Mucosa of descending colon (tissue), 3 donors: ENCODE data around the gene CPTP. TPM values are rescaled to one million over a fixed set of nuclear protein-coding genes. Genes with fewer than 3 reads are reported as not detected.
A peak's percentile ranks its signal among the peaks of the same experiment; 100 is the strongest.

ENCODE experiments used
- ATAC-seq: fragments of 200-7000 bp; cut with Tn5 transposase; one replicate; pipeline ENCODE4 v1.9.1; 2020; ENCODE audit warnings: mild to moderate bottlenecking, moderate library complexity
- DNase-seq, 3 donors: peaks; one replicate each; pipeline ENCODE4 v3.0.0-alpha.2; 2020
- H3K36me3 ChIP-seq: fragments of 200-600 bp; one replicate; pipeline ENCODE4 v1.8.0; 2021; ENCODE audit warnings: low read depth, mild to moderate bottlenecking
- H3K4me1 ChIP-seq: fragments of 200-600 bp; one replicate; pipeline ENCODE4 v1.8.0; 2021; ENCODE audit warnings: low read depth, mild to moderate bottlenecking
- H3K4me3 ChIP-seq: fragments of 200-600 bp; one replicate; pipeline ENCODE4 v1.8.0; 2021; ENCODE audit warnings: mild to moderate bottlenecking
- H3K9me3 ChIP-seq: fragments of 200-600 bp; one replicate; pipeline ENCODE4 v1.8.0; 2021; ENCODE audit warnings: mild to moderate bottlenecking
- CTCF ChIP-seq: fragments of 200-600 bp; IDR thresholded peaks from one replicate; pipeline ENCODE4 v1.8.0; 2022; ENCODE audit warnings: antibody characterized with exemption, mild to moderate bottlenecking
- intact Hi-C, 2 donors: fragments of 100-400 bp; cut with DNase I in 1 of 2; cut with micrococcal nuclease in 1 of 2; formaldehyde crosslinking; loops; one replicate each; pipeline versions ENCODE4 v1.11.0 to v1.11.1; 2022; cut with DNase I, micrococcal nuclease
- total RNA-seq, 3 donors: library from RNA; stranded (reverse); fragmentation: NEBNext Ultra II Directional in 2 of 3; extraction: Animal tissue kit (Norgen Biotek cat#: 25700) in 2 of 3; gene quantifications; one replicate each; pipeline versions ENCODE4 v1.2.1 to v1.2.4, GENCODE V29; 2021 to 2023
- donor health status: DM: no; HTN: no; CAD: no; lungs with moderate emphysema.
- donor health status: DM: no; HTN: no; CAD: no.
- donor health status: DM: no; HTN: yes; CAD: no.

The CPTP gene
- total RNA-seq, 3 donors from 2014 or later = 41.2 to 77.9 (median 55.5) TPM

GRCh38 chr1:1307261-1307922, 17.2 kb upstream of the CPTP start:
- H3K4me1 ChIP-seq = peaks cover 39% of the 10 kb centered on the region
- ATAC-seq = no peak
- H3K9me3 ChIP-seq = no peaks in the 10 kb centered on the region
- intact Hi-C loops = no loop called here
- DNase-seq = peak in 2 of 3 donors; percentile 61 to 75
- peak overlapping the region; percentile 45 for H3K4me3 ChIP-seq
- no peaks in the 10 kb centered on the region for H3K36me3 ChIP-seq
- TF ChIP-seq CTCF = no peak

GRCh38 chr1:1307923-1308755, 16.5 kb upstream of the CPTP start, which contains the start of the genes ACAP3 and PUSL1:
Gene ACAP3 (minus strand): TSS chr1:1307930. CDS start chr1:1307815, 115 bp downstream.
Gene PUSL1 (plus strand): TSS chr1:1308597. CDS start chr1:1308644, 47 bp downstream.
- Histone ChIP-seq H3K9me3 (no peaks in the 10 kb centered on the region), H3K36me3 (peaks cover 5% of the 10 kb centered on the region), H3K4me1 (peaks cover 39% of the 10 kb centered on the region), H3K4me3 (peak within 1 kb of the TSS; percentile 45)
- DNase-seq (peak; percentile 83 to 94 (median 91)), ATAC-seq (peak; percentile 78)
- intact Hi-C loops = no loop called here
- no peak for TF ChIP-seq CTCF

DNA sequence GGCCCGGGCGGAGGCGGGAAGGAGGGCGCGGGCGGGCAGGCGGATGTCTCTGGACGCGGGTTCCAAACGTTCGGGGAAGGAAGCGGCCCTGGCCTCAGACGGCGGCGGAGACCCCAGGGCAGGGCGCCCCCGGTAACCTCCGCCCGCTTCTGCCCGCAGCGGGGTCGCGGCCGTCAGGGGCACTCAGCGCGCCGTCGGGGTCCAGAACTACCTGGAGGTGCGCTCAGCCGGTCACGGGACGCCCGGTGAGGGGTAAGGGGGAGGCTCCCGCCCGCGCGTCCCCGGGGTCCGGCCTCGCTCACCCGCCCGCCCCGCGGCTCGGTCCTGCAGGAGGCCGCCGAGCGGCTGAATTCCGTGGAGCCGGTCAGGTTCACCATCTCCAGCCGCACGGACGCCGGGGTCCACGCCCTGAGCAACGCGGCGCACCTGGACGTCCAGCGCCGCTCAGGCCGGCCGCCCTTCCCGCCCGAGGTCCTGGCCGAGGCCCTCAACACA, 15.8 kb upstream of the CPTP start:
- Histone ChIP-seq H3K4me1 (peaks cover 39% of the 10 kb centered on the region), H3K4me3 (peak overlapping the region; percentile 45), H3K36me3 (peaks cover 10% of the 10 kb centered on the region), H3K9me3 (no peaks in the 10 kb centered on the region)
- no peak for TF ChIP-seq CTCF
- intact Hi-C loops = no loop called here
- ATAC-seq (no peak), DNase-seq (no peak)

- intact Hi-C loops = no loop called here
- H3K4me1 ChIP-seq = peaks cover 38% of the 10 kb centered on the region
Measured at GRCh38 chr1:1309251-1310108, 15.1 kb upstream of the CPTP start.

More at GRCh38 chr1:1309251-1310108, 15.1 kb upstream of the CPTP start:
- peak; percentile 68 to 78 (median 78) for DNase-seq
- H3K9me3 ChIP-seq = no peaks in the 10 kb centered on the region
- H3K4me3 ChIP-seq = peak overlapping the region; percentile 45
- H3K36me3 ChIP-seq = peaks cover 10% of the 10 kb centered on the region
- TF ChIP-seq CTCF = no peak
- peak; percentile 26 for ATAC-seq
